Dermis microvascular lymphatic vessel endothelial cell (primary cell): ENCODE results near the gene TXLNA. TPM values are rescaled to one million over a fixed set of nuclear protein-coding genes. Genes with fewer than 3 reads are reported as not detected.

Experiments used
- DNase-seq, 2 donors: peaks; one replicate each; pipeline versions ENCODE4 v3.0.0 to v3.0.0-alpha.2; 2010; ENCODE audit warnings: low read depth in 2 of 2
- total RNA-seq: library from RNA; depleted of rRNA; stranded (reverse); fragments of >200 nt; gene quantifications from 2 replicates; pipeline ENCODE4 v1.2.1, GENCODE V29; 2014

Gene TXLNA
- total RNA-seq, 1 donor from 2014 or later: 57.6 TPM

DNA sequence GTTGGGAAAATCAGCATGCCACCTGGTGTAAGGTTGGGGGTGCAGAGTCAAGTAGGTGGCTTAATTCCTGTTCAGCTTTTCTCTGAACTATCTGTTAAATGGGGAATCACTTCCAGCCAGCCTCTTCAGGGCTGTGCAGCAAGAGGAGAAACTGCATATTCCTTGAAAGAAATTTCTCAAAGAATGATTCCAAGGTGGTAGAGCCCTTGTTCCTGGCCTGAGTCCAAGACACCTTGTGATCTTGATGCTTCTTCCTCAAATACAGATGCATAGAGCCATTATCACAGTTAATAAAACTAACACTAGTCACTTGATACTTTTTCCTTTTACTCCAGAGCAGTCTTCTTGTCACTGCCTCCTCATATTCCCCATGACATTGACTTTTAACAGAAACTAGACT is 5.2 kb downstream of the TXLNA start:
- no peak for DNase-seq

DNA sequence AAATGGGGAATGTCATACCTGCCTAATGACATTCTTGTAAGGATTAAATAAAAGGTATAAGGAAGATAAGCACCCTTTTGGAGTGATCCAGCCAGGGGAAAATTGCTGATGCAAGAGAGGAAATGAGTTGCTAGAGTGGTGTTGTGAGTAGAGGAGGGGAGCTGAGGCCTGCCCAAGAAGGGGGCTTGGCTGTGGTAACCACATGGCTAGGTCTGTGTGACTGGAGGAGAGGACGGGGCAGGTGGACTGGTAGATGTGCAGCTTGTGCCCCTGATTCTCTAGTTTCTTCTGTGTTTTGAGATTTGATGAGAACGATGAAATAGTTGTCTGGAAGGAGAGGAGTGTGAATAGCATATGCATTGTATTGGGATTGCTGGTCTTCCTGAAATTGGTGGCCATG is 6.6 kb downstream of the TXLNA start:
- no peak for DNase-seq

DNA sequence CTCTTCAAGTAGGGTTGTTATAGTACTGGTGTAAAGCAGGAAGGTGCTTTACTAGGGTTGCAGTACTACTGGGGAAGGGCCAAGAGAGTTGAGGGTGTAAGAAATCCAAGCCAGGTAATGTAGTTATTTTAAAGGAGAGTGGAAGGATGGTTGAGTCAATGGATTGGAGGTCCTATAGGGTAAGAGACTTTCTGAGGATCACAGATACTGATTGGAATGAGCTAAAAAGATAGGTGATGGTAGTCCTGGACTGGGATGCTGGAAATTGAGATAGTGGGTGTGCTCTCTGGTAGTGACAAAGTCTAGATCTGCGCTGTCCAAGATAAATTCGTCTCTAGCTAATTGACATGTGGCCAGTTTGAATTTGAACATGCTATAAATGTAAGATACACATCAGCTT is 7.0 kb downstream of the TXLNA start:
- no peak for DNase-seq

DNA sequence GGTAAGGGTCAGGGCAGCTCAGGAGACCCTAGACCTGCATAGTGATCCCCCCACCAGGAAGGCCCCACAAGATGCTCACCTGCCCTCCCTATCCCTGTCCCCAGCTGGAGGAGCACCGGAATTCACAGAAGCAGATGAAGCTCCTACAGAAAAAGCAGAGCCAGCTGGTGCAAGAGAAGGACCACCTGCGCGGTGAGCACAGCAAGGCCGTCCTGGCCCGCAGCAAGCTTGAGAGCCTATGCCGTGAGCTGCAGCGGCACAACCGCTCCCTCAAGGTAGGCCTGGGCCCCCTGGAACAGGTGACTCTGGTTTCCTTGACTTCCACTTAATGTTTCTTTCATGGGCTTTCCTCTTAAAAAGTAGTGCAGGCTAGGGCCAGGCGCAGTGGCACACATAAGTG is 8.4 kb downstream of the TXLNA start:
- DNase-seq: no peak

DNA sequence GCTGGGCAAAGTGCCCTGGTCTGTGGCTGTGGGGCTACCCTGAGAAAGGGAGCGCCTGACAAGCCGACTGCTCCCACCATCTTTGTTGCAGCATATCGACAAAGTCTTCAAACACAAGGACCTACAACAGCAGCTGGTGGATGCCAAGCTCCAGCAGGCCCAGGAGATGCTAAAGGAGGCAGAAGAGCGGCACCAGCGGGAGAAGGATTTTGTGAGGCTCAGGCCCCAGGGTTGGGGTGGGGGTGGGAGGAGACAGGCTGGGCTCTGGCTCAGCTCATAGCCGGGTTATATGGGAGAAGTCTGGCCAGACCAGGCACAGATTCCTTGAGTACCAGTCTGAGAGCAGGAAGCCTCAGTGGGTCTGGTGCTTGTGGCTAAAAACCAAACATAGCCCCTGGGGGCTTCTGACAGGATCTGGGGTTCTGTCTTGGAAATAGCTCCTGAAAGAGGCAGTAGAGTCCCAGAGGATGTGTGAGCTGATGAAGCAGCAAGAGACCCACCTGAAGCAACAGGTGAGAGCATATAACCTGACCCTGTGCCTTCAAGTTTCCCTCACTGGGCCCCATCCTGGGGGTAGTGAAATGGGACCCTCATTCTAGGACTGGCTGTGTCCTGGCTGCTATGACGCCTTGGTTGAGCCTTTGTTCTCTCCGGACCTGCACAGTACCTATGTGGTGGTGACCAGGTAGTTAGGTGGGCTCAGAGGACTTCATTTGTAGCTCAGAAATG is 12.9 kb downstream of the TXLNA start:
- DNase-seq: no peak

DNA sequence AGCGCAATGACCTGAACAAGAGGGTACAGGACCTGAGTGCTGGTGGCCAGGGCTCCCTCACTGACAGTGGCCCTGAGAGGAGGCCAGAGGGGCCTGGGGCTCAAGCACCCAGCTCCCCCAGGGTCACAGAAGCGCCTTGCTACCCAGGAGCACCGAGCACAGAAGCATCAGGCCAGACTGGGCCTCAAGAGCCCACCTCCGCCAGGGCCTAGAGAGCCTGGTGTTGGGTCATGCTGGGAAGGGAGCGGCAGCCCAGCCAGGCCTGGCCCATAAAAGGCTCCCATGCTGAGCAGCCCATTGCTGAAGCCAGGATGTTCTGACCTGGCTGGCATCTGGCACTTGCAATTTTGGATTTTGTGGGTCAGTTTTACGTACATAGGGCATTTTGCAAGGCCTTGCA is 15.5 kb downstream of the TXLNA start:
- DNase-seq: no peak

DNA sequence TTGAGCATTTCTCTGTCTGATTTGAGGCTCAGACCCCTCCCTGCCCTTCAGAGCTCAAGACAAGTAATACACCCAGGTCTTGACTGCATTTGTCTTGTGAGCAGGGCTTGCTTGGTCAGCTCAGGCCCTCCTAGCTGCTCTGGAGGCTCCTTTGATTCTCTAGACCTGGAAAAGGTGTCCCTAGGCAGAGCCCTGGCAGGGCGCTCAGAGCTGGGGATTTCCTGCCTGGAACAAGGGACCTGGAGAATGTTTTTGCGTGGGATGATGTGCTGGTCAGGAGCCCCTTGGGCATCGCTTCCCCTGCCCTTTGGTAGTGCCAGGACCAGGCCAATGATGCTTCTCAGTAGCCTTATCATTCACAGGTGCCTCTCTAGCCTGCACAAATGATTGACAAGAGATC is 16.1 kb downstream of the TXLNA start:
- DNase-seq: no peak

DNA sequence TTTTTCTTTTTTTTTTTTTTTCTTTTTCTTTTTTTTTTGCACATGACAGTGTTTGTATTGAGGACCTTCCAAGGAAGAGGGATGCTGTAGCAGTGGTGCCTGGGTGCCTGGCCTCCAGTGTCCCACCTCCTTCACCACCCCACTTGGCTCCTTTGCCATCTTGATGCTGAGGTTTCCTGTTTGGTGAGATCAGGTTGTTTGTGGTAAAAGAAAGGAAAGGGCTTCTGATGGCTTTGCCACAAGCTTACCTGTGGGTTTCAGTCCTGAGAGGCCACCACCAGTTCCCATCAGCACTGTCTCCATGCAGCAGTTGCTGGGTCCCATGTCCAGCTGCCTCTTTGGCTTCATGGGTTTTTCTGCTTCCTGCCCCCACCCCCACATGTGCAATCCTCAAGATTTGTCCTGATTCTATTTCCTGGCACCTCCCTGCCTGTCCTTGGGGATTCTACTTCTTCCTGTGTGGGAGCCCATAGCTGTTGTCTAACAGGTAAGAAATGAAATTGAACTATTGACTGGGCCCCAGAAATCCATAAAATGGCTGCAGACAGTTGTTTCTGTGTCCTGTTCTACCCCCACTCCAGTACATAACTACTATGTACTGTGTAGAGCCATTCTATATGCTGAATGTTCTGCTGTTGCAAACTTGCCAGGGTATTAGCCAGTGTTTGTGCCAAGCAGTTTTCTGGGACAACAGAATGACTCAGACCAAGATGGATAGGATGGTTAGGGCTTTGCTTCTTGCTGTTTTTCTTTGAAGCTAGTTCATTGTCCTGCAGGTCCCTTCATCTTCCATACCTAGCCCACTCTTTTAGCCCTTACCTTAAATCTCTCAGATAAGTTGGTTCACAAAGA is 16.7 kb downstream of the TXLNA start:
- no peak for DNase-seq

DNA sequence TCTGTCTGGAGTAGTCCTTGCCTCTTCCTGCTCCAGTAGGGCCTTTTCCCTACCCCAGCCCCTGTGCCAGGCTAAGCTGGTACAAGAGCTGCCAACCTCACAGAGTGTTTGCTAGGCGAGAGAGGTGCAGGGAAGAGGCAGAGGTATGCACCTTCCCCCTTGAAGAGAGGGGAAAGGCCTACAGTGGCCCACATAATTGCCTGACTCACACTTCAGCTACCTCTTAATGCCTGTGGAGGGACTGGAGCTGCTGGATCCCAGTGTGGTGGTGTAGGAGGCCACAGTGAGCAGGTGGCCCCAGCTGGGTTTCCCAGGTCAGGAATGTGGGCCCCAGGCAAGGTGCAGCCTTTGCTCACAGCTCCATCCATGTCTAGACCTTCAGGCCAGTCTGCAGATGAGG is 17.6 kb downstream of the TXLNA start:
- DNase-seq: no peak

DNA sequence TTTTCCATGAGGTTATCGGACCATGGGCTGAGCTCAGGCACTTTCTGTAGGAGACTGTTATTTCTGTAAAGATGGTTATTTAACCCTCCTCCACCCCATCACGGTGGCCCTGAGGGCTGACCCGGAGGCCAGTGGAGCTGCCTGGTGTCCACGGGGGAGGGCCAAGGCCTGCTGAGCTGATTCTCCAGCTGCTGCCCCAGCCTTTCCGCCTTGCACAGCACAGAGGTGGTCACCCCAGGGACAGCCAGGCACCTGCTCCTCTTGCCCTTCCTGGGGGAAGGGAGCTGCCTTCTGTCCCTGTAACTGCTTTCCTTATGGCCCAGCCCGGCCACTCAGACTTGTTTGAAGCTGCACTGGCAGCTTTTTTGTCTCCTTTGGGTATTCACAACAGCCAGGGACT is 18.4 kb downstream of the TXLNA start:
- no peak for DNase-seq

DNA sequence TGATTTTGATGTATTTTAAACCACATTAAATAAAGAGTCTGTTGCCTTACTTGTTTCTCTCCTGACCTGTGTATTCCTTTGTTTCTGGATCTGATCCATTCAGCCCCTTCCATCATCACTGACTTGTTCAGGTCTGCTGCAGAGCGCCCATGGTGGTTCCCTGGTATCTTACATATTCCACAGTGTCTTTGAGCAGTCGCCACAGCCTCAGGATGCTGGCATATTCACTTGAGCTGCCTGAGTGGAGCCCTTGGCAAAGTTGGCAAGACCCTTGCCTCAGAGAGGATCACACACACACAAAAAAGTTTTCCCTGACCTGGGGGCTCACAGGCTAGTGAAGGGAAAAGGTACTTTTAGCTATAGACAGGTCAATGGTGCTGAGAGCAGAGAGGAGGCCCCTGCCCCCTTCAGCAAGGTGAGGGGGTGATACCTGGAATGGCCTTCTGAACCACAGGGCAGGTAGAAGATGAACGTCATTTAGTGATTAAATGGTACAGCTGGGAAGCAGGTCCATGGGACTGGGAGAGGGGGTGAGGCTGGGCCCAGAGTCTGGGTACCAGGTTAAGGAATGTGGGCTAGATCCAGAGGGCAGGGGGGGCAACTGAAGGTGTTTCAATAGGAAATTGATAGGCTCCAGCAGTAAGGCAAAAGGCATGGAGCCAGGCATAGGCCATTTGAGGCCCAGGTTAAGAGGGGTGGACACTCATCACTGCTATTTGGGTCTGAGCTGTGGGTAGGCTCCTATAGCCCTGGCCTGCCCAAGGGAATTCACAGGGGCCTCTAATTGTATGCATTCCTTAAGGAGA is 19.0 kb downstream of the TXLNA start:
- no peak for DNase-seq

DNA sequence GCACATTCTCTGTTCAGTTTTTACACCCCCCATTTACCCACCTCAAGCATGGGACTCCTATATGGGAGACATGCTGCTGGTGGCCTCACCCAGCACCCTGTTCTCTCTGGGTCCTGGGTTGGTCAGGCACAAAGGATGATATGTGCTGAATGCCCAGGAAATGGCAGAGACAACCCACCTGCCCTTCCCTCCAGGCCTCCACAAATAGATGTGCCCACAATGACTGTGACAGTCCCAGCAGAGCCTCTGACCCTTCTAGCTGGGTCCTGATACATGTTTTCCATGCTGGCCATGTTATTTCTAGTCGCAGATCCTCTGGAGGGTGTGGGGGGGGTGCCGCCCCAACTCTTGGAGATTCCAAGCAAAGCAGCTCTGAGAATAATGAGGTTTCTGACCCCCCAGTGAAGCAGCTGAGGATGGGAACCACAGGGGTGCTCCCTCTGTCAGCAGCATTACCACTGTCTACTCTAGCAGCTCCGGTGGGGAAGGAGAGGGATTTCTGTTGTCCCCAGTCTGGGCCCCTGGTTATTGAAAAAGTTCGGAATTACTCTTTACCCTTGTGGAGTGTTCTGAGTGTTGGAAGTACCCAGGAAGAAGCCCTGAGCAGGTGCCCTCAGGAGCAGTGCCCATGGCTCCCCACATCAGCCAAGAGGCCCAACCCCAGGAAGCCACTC is 19.7 kb downstream of the TXLNA start:
- DNase-seq: no peak

DNA sequence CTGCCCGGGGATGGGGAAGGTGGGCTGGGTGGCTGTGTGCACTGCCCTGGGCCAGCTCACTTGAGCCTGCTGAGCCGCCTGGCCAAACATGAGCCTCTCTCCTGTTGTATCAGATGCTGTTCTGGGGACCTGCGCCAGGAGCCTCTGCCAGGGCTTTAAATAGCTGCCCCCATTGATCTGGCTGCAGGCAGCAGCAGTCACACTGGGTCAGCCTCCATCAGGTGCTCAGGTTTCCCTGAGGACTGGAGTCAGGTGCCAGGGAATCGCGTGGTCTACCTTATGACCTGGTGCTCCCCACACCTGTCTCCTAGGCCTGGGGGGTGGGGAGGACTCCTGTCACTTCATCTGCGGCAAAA is 20.2 kb downstream of the TXLNA start:
- DNase-seq: no peak

DNA sequence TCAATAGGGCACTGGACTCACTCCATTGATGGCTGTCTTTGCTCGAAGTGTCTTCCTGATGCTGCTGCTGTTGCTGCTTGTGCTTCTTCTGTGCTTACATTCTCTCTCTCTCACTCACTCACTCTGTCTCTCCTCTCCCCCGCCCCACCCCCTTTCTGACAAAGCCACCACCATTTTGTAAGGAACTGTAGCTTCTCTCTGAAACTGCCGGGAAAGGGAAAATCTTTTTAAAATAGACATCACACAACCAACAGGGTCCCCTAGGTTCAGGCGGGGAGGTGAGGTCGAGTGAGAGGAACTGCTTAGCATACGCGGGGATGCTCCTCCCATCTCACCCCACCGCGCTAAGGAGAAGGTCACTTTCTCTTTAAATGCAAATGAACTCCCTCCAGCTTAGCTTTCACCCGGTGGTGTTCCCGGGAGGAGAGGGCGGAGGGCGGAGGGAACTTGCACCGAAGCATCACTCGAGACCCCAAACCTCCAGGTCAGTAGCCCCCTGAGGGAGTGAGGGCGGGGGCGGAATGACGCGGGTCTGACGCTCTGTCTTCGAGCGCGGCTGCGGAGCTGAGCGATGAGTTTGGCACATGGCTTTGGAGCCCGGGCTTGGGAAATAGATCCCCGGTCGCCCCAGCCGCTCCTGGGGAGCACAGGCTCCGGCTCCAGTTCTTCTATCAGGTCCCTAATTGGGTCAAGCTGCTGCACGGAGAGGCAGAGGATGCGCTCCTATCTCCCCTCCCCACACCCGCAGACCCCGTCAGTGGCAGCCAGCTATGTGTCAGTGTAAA is 20.9 kb downstream of the TXLNA start, which contains the start of gene CCDC28B:
Gene CCDC28B, plus strand, starts transcription at position 370 of the 785 bp plus-strand sequence. CDS start 1,341 bp downstream, outside the sequence.
- DNase-seq: peak in 1 of 2 donors; percentile 41

DNA sequence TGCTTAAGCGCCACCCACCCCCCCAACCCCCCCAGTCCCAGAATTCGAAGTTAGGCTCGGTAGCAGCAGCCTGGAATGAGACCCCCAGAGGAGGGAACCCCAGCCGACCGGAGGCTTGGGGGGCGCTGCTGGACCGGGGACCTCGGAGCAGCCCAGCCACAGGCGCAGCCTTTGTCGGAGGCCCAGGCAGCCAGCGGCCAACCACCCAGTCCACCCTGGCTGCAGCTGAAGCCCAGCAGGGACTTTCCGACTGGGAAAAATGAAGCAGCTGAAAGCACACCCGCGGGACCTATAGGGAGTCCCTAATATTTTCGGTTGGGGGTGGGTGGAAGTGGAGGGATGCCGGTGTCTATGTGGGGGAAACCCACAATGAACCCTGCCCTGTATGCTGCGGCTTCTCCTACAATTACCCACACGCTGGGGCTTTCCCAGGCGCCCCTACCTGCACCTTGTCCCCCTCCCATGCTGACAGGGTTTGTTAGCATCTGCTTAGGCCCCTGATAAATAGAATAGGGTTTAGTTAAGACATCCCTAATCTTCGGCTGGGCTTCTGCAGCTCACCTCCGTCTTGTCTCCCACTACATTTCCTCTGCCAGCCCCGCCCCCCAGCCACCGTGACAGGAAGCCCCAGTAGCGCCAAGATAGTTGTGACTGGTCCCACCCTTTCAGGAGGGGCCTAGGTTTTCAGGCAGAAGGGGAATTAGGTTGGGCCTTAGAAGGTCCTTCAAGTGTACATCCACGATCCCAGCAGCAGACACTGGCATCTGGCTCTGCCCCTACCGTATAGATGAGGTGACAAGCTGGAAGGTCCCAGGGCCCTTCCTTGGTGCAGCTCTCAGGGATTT is 21.8 kb downstream of the TXLNA start:
- DNase-seq: peak; percentile 60 to 75

DNA sequence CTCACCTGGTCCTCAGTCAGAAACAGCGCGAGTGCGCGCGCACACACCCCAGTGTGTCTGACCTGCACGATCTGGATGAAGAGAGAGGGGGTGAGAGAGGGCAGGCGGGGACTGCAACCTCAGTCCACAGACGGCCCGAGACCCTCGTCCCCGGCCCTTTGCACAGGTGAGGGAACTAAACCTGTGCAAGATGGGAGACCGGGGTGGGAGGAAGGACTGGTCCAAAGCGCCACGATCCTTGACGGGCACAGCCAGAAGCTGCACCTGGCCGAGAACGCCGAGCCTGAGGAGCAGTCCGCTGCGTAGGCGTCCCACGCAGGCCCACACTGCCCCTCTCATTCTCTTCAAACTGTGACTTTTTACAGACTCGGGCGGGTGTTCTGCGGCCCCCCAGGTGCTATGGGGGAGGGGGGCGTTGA is 25.5 kb downstream of the TXLNA start:
- DNase-seq: no peak

DNA sequence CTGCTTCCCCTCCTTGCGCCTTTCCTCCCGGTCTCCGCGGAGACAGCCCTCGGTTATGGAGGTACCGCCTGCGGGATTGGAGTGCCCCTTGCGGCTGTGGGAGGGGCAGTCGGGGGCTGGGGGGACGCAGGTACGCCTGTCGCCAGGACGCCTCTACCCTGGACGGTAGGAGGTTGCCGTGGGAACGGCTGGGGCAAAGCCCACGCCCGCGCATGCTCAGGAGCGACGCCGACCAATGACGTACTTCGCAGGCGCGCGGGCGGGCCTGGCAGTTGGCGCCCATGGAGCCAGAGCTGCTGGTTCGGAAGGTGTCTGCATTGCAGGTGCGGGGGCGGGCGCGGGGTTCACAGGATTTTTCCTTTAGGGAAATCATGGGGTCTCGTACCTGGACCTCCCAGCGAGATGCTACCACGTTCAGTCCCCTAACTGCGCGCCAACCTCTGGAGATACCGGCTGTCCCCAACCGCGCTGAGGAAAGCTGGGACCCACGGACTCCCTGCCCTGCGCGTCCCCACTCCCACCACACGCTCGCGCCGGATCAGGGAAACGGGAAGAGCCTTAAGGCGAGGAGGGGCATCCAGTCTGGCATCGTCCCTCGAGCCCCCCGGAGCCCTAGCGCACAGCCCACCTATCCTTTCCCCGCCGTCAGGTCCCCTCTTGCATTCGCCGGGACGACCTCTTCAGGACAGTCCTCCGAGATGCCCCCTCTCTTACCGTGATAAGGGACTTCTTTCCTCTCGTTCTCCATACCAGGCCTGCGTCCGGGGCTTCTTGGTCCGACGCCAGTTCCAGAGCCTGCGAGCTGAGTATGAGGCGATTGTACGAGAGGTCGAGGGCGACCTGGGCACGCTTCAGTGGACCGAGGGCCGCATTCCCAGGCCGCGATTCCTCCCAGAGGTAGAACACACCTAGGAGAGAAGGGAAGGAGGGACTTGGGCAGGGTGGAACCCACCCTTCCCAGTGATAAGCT is 26.2 kb downstream of the TXLNA start, which contains the start of gene IQCC:
Gene IQCC, plus strand, starts transcription at position 271 of the 970 bp plus-strand sequence. Its CDS starts 11 bp downstream, at position 282.
- DNase-seq: peak; percentile 66 to 84

DNA sequence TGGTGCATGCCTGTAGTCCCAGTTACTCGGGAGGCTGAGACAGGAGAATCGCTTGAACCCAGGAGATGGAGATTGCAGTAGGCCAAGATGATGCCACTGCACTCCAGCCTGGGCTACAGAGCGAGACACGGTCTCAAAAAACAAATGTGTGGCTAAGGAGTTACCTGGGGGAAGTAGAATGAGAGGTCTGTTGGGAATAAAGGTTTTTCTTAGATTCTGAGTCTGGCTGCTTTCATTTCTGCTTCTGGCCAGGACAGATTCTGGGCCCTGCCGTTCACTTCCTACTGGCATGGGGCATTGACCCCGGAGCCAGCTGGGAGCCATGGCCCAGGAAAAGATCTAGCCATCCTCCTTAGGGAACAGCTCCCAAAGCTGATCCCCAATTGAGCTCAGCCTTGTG is 29.0 kb downstream of the TXLNA start:
- DNase-seq: no peak
